ENCODE measurements around the gene CHSY1.
A peak's percentile ranks its signal among the peaks of the same experiment; 100 is the strongest.

- peak; percentile 43 for TF ChIP-seq CTCF (IDR thresholded peaks at IDR 0.05; ENCODE audit: low read depth, low read length)
- TF ChIP-seq EZH2phosphoT487 (IDR thresholded peaks at IDR 0.05; ENCODE audit: low read depth), result no peak
Measured at GRCh38 chr15:101276501-101277037, 24.7 kb upstream of the CHSY1 start.
